Liver (tissue), 3 donors: ENCODE data around the gene ENOSF1.

ENCODE experiments used
- FOXA1 ChIP-seq: IDR thresholded peaks from 2 replicates; pipeline ENCODE4 v1.6.1; 2016; ENCODE audit warnings: antibody characterized with exemption
- JUND ChIP-seq, 2 donors: IDR thresholded peaks; 2 replicates each; pipeline ENCODE4 v1.6.1; 2016; ENCODE audit warnings: antibody characterized with exemption in 2 of 2
- TAF1 ChIP-seq: conservative IDR thresholded peaks from 2 replicates; pipeline ENCODE4 v1.6.1; 2016; ENCODE audit warnings: antibody characterized with exemption, mild to moderate bottlenecking
- TF ChIP-seq, protein P1 (sequence below): fragments of 150-350 bp; IDR thresholded peaks from 2 replicates; pipeline ENCODE4 v1.5.1; 2017; ENCODE audit warnings: improper control_type of control experiment, low read depth, low read length; ENCODE audit not compliant: missing input control
- TF ChIP-seq, protein P2 (sequence below): IDR thresholded peaks from 2 replicates; pipeline ENCODE4 v1.6.1; 2016; ENCODE audit warnings: antibody characterized with exemption
- donor health status: healthy.
- donor health status: healthy.

DNA sequence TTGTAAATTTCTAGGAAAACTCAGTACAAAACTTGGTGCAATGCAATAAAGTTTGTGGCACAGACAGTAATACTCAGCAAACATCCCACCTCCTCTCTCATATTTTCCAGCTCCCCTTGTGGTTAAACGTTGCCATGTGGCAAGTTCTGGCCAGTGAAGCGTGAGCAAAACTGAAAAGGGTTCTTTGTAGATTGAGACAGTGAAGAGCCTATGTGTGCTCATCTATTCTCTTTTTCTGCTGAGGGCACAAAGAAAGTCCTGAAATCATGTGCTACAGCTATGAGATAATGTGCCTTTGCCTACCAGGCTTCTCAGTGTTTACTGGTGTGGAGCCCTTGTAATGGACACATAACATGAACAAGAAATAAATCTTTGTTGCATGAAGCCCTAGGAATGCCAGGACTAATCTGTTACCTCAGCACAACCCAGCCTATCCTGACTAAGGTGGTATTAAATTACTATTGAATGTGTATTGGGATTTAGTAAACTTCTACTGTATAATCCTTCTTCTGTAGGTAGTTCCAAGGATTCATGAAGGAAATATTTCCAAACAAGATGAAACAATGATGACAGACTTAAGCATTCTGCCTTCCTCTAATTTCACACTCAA is 67.9 kb downstream of the ENOSF1 start:
- TF ChIP-seq, protein P1, sequence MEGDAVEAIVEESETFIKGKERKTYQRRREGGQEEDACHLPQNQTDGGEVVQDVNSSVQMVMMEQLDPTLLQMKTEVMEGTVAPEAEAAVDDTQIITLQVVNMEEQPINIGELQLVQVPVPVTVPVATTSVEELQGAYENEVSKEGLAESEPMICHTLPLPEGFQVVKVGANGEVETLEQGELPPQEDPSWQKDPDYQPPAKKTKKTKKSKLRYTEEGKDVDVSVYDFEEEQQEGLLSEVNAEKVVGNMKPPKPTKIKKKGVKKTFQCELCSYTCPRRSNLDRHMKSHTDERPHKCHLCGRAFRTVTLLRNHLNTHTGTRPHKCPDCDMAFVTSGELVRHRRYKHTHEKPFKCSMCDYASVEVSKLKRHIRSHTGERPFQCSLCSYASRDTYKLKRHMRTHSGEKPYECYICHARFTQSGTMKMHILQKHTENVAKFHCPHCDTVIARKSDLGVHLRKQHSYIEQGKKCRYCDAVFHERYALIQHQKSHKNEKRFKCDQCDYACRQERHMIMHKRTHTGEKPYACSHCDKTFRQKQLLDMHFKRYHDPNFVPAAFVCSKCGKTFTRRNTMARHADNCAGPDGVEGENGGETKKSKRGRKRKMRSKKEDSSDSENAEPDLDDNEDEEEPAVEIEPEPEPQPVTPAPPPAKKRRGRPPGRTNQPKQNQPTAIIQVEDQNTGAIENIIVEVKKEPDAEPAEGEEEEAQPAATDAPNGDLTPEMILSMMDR, result no peak
- TF ChIP-seq JUND (IDR thresholded peaks at IDR 0.05) (no peak), TAF1 (no peak), FOXA1 (no peak)
- TF ChIP-seq, protein P2, sequence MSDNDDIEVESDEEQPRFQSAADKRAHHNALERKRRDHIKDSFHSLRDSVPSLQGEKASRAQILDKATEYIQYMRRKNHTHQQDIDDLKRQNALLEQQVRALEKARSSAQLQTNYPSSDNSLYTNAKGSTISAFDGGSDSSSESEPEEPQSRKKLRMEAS, result no peak
